GM12875 (cell line): ENCODE data around the gene COPS8.

Experiments used
- H3K4me3 ChIP-seq: one replicate; pipeline ENCODE4 v1.5.1; 2011; ENCODE audit warnings: low read depth, low read length, control low read depth
- TF ChIP-seq, protein P1 (sequence below): IDR thresholded peaks from 2 replicates; pipeline ENCODE4 v1.5.1; 2011; ENCODE audit warnings: low read depth, mild to moderate bottlenecking, control low read depth, inconsistent platforms, low read length, moderate library complexity, borderline replicate concordance; ENCODE audit not compliant: insufficient read depth

The COPS8 gene

DNA sequence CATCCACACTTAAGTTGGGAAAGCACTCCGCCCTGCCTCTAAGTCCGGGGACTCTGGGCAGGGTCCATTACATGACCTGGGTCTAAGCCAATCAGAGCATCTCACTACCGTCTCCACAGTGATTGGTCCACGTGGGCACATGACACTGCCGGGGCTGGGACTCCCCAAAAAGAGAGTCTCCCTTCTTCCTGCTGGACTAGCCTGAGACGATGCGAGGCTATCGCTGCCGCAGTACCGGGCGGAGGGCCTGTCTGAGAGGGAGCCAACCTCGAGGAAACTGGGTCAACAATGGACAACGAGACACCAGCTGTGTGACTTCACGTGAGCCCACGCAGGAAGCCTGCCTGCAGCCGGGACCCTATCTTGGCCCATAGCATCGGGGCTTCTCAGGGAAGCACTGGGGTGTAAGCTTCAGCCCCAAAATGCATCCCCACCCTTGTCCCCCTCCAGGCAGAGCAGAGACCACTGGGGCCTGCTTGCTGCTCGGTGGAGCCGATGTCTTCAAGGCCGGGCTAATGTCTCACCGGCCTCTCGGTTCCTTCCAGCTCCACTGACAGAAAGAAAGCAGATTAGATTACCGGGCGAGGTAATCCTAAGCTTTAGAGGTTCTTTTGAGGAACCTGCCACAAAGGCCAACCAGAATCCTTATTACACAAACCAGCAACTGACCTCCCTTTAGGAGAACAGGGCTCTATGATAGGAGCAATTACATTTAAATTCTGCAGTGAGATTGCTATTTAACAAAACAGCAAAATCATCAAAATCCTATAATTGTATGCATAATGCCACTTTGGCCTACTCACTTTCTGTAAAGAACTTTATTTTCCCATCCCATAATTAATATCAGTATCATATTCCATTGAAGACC lies 21.3 kb upstream of the COPS8 start:
- TF ChIP-seq, protein P1, sequence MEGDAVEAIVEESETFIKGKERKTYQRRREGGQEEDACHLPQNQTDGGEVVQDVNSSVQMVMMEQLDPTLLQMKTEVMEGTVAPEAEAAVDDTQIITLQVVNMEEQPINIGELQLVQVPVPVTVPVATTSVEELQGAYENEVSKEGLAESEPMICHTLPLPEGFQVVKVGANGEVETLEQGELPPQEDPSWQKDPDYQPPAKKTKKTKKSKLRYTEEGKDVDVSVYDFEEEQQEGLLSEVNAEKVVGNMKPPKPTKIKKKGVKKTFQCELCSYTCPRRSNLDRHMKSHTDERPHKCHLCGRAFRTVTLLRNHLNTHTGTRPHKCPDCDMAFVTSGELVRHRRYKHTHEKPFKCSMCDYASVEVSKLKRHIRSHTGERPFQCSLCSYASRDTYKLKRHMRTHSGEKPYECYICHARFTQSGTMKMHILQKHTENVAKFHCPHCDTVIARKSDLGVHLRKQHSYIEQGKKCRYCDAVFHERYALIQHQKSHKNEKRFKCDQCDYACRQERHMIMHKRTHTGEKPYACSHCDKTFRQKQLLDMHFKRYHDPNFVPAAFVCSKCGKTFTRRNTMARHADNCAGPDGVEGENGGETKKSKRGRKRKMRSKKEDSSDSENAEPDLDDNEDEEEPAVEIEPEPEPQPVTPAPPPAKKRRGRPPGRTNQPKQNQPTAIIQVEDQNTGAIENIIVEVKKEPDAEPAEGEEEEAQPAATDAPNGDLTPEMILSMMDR: no peak
- no peak overlapping the region for H3K4me3 ChIP-seq

DNA sequence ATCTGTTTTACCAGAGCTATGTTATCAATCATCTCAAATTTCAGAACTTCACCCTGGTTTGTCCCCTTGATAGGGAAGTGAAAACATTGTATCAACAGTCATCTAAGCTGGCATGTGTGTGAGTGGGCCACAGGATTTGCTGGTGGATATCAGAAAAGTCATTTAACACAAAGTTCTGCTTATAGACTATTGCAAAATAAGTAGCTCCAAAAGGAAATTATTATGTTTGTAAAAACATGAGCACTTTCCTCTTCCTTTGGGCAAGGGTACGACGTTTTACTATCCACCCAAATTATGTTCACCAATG lies 20.7 kb upstream of the COPS8 start:
- no peak overlapping the region for H3K4me3 ChIP-seq
- TF ChIP-seq, protein P1: no peak

DNA sequence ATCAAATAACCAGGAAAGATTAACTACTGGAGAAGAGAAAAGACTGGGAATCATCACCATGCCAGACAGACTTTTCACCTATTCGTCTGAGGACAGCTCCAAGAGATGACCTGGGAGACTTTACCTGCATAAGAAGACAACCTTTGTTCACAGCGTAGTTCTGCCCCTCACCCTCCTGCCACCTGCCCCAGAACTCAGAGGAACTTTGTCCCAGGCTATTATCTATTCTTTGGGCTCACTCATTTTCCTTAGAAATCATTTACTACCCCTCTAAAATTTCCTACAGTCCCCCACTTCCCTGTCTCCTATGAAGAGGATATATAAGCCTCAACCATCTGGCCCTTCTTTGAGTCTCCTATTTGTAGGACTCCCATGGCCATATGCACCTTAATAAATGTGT lies 19.3 kb upstream of the COPS8 start:
- no peak overlapping the region for H3K4me3 ChIP-seq

DNA sequence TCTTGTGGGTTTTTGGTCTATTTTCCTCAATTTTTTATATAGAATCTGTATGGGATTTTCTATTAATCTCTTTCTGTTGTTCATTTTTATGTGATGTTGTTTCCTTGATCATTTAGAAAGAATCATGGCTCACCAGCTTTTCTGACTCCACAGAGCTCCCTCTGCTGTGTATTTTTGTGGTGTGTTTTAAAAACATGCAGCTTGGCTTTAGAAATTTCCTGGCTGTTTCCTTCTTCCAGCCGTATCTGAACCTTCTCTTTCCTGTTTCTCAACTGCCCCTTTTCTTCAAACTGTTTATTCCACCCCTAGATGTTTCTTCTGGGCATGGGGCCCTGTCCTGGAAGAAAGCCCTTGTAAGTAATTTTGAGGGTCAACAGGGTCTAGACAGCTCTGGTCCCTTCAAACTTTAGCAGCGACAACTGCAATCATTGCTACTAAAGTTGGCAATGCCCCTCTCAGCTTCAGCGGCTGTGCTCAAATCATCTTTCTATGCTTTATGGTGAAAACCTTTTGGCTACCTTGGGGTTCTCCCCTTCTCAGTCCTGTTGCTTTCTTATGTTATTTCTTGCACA lies 17.6 kb upstream of the COPS8 start:
- no peak overlapping the region for H3K4me3 ChIP-seq
- TF ChIP-seq, protein P1: no peak

More for the DNA sequence above, 19.3 kb upstream of the COPS8 start:
- TF ChIP-seq, protein P1: no peak

DNA sequence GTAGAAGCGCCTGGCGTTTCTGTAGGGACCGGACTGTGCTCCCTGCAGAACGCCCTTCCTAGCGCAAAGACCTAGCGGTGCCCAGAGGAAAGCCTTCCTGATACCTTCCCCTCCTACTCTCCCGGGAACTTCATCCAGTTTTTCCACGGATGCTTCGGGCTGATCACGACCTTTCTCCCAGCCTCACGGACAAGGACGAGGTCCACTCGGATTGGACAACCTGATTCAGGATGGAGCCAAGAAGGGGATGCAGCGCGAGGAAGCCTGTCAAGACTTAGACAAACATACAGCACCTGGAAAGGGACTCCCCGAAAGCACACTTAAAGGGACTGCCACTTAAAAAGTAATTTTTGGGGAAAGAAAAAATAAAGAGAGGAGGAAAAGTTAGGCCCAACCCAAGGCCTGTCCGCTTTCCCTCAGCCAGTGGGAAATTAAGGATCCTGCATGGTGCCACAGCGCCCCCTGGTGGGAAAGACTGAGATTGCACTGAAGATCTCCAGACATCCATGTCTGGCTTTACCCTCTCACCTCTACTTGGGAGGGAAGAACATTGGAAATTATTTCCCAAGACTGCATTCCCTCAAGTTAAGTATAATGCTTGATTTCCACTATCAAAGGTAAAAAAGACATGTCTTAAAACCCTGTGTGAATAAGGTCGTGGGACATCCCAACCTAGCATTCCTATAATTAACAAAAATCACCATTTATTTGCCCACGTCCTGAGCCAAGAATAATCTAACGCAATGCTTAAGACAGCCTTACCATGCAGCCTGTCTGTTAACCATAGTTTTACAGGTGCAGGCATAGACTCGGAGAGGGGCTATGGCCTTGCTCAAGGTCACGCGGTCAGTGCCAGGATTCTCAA lies 13.4 kb upstream of the COPS8 start:
- H3K4me3 ChIP-seq: no peak overlapping the region
- TF ChIP-seq, protein P1: peak; percentile 94

DNA sequence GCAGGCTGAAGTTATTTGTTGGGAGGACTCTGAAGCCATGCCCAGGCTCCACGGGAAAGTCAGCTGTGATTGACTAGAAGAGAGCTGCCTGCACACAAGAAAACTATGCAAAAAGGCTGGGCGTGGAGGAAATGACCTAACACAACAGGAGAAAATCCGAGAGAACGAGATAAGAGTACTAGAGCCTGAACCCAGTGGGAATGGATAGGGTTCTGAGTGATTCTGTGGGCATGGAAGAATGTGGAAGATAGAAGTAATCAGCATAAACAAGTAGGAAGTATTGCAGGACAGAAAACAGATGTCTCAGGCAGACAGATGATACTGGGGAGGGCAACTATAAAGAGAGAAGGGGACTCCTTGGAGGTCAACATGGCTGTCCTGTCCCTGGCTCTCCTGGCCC lies 12.1 kb upstream of the COPS8 start:
- TF ChIP-seq, protein P1: no peak
- no peak overlapping the region for H3K4me3 ChIP-seq
